Fibroblast of lung (primary cell): ENCODE measurements around the gene CFAP45. TPM values are rescaled to one million over a fixed set of nuclear protein-coding genes. Genes with fewer than 3 reads are reported as not detected.

Experiments
- DNase-seq, 2 donors: peaks; one replicate each; pipeline versions ENCODE4 v3.0.0 to v3.0.0-alpha.2; 2010; ENCODE audit warnings: low read depth in 2 of 2
- H2AFZ ChIP-seq: 2 replicates; pipeline ENCODE4 v1.5.1; 2012; ENCODE audit warnings: low read length, control low read depth, inconsistent platforms
- H3K27ac ChIP-seq: 2 replicates; pipeline ENCODE4 v1.5.1; 2011; ENCODE audit warnings: low read length, control low read depth; ENCODE audit not compliant: insufficient read depth
- H3K27me3 ChIP-seq: 2 replicates; pipeline ENCODE4 v1.5.1; 2011; ENCODE audit warnings: mild to moderate bottlenecking, low read length; ENCODE audit not compliant: control insufficient read depth, insufficient read depth
- H3K36me3 ChIP-seq: 2 replicates; pipeline ENCODE4 v1.5.1; 2011; ENCODE audit warnings: low read length; ENCODE audit not compliant: control insufficient read depth, insufficient read depth
- H3K4me1 ChIP-seq: 2 replicates; pipeline ENCODE4 v1.5.1; 2011; ENCODE audit warnings: low read length; ENCODE audit not compliant: control insufficient read depth, insufficient read depth; ENCODE audit errors: extremely low read depth
- H3K4me2 ChIP-seq: 2 replicates; pipeline ENCODE4 v1.5.1; 2011; ENCODE audit warnings: low read length, control low read depth; ENCODE audit not compliant: insufficient read depth; ENCODE audit errors: extremely low read depth
- H3K4me3 ChIP-seq, 4 experiments: fragments of 200-600 bp in 1 of 4; sonication (generic) in 1 of 4; replicated peaks in 1 of 4; 2 replicates each; pipeline ENCODE4 v1.5.1; 2011 to 2016; ENCODE audit warnings: low read length in 4 of 4, low read depth in 3 of 4, mild to moderate bottlenecking in 3 of 4, control low read depth in 2 of 4, inconsistent platforms in 1 of 4, mixed read lengths in 1 of 4; ENCODE audit not compliant: insufficient read depth in 1 of 4; ENCODE audit errors: control extremely low read depth in 1 of 4
- H3K79me2 ChIP-seq: 2 replicates; pipeline ENCODE4 v1.5.1; 2012; ENCODE audit warnings: mild to moderate bottlenecking, low read length, inconsistent platforms; ENCODE audit not compliant: control insufficient read depth, insufficient read depth
- H3K9ac ChIP-seq: 2 replicates; pipeline ENCODE4 v1.5.1; 2011; ENCODE audit warnings: mild to moderate bottlenecking, low read length, control low read depth; ENCODE audit not compliant: insufficient read depth
- H3K9me3 ChIP-seq: 2 replicates; pipeline ENCODE4 v1.5.1; 2012; ENCODE audit warnings: low read depth, low read length; ENCODE audit not compliant: control insufficient read depth, insufficient read depth
- H4K20me1 ChIP-seq: 2 replicates; pipeline ENCODE4 v1.5.1; 2011; ENCODE audit warnings: low read length; ENCODE audit not compliant: control insufficient read depth, insufficient read depth; ENCODE audit errors: extremely low read depth
- EZH2 ChIP-seq: IDR thresholded peaks from 2 replicates; pipeline ENCODE4 v1.5.1; 2012; ENCODE audit warnings: low read length, control low read depth, mild to moderate bottlenecking; ENCODE audit errors: missing control alignments
- polyA plus RNA-seq, 2 donors: library from polyadenylated mRNA; depleted of rRNA in 1 of 2; stranded (reverse) in 1 of 2; unstranded in 1 of 2; fragments of >200 nt; gene quantifications; 2 replicates each; pipeline ENCODE4 v1.2.1, GENCODE V29; 2011 to 2012; ENCODE audit warnings: missing spikeins in 1 of 2
- total RNA-seq: library from RNA; depleted of rRNA; stranded (reverse); fragments of >200 nt; gene quantifications from 2 replicates; pipeline ENCODE4 v1.2.1, GENCODE V29; 2014
- TF ChIP-seq, protein P1 (sequence below), 2 donors: IDR thresholded peaks in 1 of 2; conservative IDR thresholded peaks in 1 of 2; 1 replicate in 1 of 2; 2 replicates in 1 of 2; pipeline ENCODE4 v1.5.1; 2011 to 2012; ENCODE audit warnings: low read length in 2 of 2, control low read depth in 1 of 2, inconsistent platforms in 1 of 2, low read depth in 1 of 2, mild to moderate bottlenecking in 1 of 2

CFAP45 gene
- total and polyA plus RNA-seq, 2 donors (not counting 1 experiment from before 2014, with no cell fraction given): 1.2 to 1.5 TPM

GRCh38 chr1:159879136-159879535 is 20.8 kb downstream of the CFAP45 start:
- no peak for TF ChIP-seq EZH2
- TF ChIP-seq, protein P1, sequence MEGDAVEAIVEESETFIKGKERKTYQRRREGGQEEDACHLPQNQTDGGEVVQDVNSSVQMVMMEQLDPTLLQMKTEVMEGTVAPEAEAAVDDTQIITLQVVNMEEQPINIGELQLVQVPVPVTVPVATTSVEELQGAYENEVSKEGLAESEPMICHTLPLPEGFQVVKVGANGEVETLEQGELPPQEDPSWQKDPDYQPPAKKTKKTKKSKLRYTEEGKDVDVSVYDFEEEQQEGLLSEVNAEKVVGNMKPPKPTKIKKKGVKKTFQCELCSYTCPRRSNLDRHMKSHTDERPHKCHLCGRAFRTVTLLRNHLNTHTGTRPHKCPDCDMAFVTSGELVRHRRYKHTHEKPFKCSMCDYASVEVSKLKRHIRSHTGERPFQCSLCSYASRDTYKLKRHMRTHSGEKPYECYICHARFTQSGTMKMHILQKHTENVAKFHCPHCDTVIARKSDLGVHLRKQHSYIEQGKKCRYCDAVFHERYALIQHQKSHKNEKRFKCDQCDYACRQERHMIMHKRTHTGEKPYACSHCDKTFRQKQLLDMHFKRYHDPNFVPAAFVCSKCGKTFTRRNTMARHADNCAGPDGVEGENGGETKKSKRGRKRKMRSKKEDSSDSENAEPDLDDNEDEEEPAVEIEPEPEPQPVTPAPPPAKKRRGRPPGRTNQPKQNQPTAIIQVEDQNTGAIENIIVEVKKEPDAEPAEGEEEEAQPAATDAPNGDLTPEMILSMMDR (conservative IDR thresholded peaks at IDR 0.05 in 1 of 2, IDR thresholded peaks at IDR 0.05 in 1 of 2; ENCODE audit: low read depth in 1 of 2, low read length in 2 of 2): no peak
- peak in 1 of 2 donors; percentile 61 for DNase-seq
- Histone ChIP-seq H3K27me3 (no peaks in the 10 kb centered on the region), H4K20me1 (no peaks in the 10 kb centered on the region), H3K4me1 (peaks cover 14% of the 10 kb centered on the region), H3K79me2 (no peaks in the 10 kb centered on the region), H3K27ac (no peak overlapping the region), H2AFZ (no peak overlapping the region), H3K36me3 (no peaks in the 10 kb centered on the region), H3K4me3 (no peak overlapping the region), H3K4me2 (no peak overlapping the region), H3K9ac (no peak overlapping the region), H3K9me3 (no peaks in the 10 kb centered on the region)

DNA sequence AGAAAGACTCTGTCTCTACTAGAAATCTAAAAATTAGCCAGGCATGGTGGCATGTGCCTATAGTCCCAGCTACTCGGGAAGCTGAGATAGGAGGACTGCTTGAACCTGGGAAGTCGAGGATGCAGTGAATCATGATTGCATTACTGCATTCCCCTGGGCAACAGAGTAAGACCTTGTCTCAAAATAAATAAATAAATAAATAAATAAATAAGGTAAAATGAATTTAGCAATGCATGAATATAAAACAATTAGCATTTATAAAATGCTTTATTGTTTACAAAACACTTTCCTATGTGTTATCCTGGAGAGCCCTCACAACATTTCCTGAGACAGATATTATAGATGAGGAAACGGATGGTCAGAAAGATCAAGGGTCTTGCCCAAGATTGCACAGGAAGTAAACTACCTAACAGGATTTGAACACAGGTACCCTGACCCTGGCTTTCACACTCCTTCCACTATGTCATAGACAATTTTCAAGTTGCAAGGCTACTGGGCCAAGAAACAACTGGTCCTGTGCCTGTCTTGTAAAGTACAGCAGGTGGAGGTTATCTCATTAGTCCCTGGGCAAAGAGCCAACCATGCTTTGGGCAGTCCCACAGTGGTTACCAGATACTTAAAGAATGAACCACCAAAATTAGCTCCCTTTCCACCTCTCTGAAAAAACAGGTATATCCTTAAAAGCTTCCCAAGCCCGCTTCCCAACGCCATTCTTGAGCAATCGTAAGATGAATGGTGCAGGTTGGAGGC is 22.1 kb downstream of the CFAP45 start:
- Histone ChIP-seq H2AFZ (no peak overlapping the region), H3K36me3 (no peaks in the 10 kb centered on the region), H4K20me1 (no peaks in the 10 kb centered on the region), H3K4me1 (peaks cover 14% of the 10 kb centered on the region), H3K4me3 (no peak overlapping the region), H3K79me2 (no peaks in the 10 kb centered on the region), H3K9ac (no peak overlapping the region), H3K27me3 (no peaks in the 10 kb centered on the region), H3K27ac (no peak overlapping the region), H3K4me2 (no peak overlapping the region), H3K9me3 (no peaks in the 10 kb centered on the region)
- no peak for DNase-seq
- TF ChIP-seq, protein P1 (conservative IDR thresholded peaks at IDR 0.05 in 1 of 2, IDR thresholded peaks at IDR 0.05 in 1 of 2; ENCODE audit: low read depth in 1 of 2, low read length in 2 of 2): no peak
- TF ChIP-seq EZH2: no peak

GRCh38 chr1:159873530-159874143 is 26.3 kb downstream of the CFAP45 start:
- Histone ChIP-seq H3K79me2 (no peaks in the 10 kb centered on the region), H3K4me2 (no peak overlapping the region), H3K4me1 (peaks cover 10% of the 10 kb centered on the region), H3K9me3 (no peaks in the 10 kb centered on the region), H3K27me3 (no peaks in the 10 kb centered on the region), H2AFZ (no peak overlapping the region), H3K36me3 (no peaks in the 10 kb centered on the region), H3K4me3 (no peak overlapping the region), H3K9ac (no peak overlapping the region), H4K20me1 (no peaks in the 10 kb centered on the region), H3K27ac (no peak overlapping the region)
- TF ChIP-seq, protein P1 (conservative IDR thresholded peaks at IDR 0.05 in 1 of 2, IDR thresholded peaks at IDR 0.05 in 1 of 2; ENCODE audit: low read depth in 1 of 2, low read length in 2 of 2): no peak
- TF ChIP-seq EZH2: no peak
- no peak for DNase-seq
